Pericardium fibroblast (primary cell): ENCODE results near the gene SAA1. TPM values are rescaled to one million over a fixed set of nuclear protein-coding genes. Genes with fewer than 3 reads are reported as not detected.

Source experiments
- total RNA-seq: library from RNA; depleted of rRNA; stranded (reverse); fragments of >200 nt; gene quantifications from 2 replicates; pipeline ENCODE4 v1.2.3, GENCODE V29; 2015

Gene SAA1
- 0.34 and 15.5 TPM in 2 replicates for total RNA-seq

GRCh38 chr11:18265949-18266348, at the start of gene SAA1:
Gene SAA1, plus strand, starts transcription at chr11:18266264. Its CDS starts 624 bp downstream, at chr11:18266888.

DNA sequence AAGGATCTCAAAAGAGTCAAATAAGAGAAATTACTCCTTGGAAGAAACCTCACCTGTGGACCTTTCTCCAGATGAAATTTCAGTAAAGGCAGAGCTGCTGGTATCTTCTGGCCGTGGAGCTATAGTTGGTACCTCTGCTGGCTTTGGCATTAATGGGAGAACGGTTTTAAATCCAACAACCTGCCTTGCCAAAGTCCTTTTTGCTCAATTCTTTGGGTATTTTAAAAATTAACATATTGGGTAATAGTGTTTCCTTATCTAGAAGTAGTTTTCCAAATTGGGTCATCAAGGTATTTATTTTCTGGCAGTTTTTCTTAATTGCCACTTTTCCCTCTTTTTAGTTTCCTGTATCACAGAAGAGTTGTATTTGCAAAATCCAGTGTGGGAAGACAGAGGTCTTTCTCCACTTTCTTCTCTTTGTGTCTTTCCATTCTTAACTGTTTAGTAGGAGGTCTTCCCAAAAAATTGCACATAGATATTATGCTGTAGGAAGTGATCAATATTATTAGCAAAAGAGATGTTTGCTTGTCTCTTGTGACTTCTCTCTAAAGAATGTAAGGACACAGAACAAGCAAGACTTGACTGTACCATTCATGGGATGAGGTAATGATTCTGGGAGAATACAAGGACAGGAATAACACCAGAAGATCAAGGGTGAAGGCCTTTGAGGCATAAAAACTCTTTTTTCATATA, 29.3 kb upstream of the SAA1 start, which contains the start of gene SAA4:
SAA4 (minus strand) TSS at position 139 of the 693 bp plus-strand sequence. CDS start 876 bp downstream, outside the sequence.

GRCh38 chr11:18248561-18248960, 17.5 kb upstream of the SAA1 start, which contains the start of gene SAA2:
Gene SAA2, minus strand, starts transcription at chr11:18248668. Its CDS starts 657 bp downstream, at chr11:18248011.

Other genes with a start within 250 kb of the SAA1 start
- gene TPH1, start 220.0 kb upstream of the SAA1 start, total RNA-seq, result 0.23 TPM in 1 of 2 replicates, not detected in the other
- gene SAAL1, start 160.2 kb upstream of the SAA1 start, total RNA-seq, result 11.8 and 12.2 TPM in 2 replicates
- not detected in 2 replicates for gene MRGPRX3, start 133.7 kb upstream of the SAA1 start, total RNA-seq
- not detected in 2 replicates for gene MRGPRX4, start 93.4 kb upstream of the SAA1 start, total RNA-seq
- not detected in 2 replicates for gene SAA4, start 29.5 kb upstream of the SAA1 start, total RNA-seq
- gene SAA2, start 17.6 kb upstream of the SAA1 start, total RNA-seq, result 0.47 TPM in 1 of 2 replicates, not detected in the other
- gene HPS5, start 55.9 kb downstream of the SAA1 start, total RNA-seq, result 11.3 and 33.0 TPM in 2 replicates
- 41.9 and 55.7 TPM in 2 replicates for gene GTF2H1, start 56.3 kb downstream of the SAA1 start, total RNA-seq
- 682 and 1,371 TPM in 2 replicates for gene LDHA, start 128.3 kb downstream of the SAA1 start, total RNA-seq
- not detected in 2 replicates for gene LDHC, start 146.1 kb downstream of the SAA1 start, total RNA-seq
- gene LDHAL6A, start 189.6 kb downstream of the SAA1 start, total RNA-seq, result not detected in 2 replicates